B cell (primary cell): ENCODE measurements around the gene PDXK.

Experiments
- EZH2 ChIP-seq: IDR thresholded peaks from 2 replicates; pipeline ENCODE4 v1.6.1; 2012; ENCODE audit warnings: borderline replicate concordance, low read depth, mild to moderate bottlenecking, moderate library complexity, low read length; ENCODE audit not compliant: insufficient read depth, poor library complexity, severe bottlenecking
- TF ChIP-seq, protein P1 (sequence below): fragments of 200-600 bp; IDR thresholded peaks from one replicate; pipeline ENCODE4 v1.8.0; 2022; ENCODE audit warnings: antibody characterized with exemption, mild to moderate bottlenecking

- TF ChIP-seq, protein P1, sequence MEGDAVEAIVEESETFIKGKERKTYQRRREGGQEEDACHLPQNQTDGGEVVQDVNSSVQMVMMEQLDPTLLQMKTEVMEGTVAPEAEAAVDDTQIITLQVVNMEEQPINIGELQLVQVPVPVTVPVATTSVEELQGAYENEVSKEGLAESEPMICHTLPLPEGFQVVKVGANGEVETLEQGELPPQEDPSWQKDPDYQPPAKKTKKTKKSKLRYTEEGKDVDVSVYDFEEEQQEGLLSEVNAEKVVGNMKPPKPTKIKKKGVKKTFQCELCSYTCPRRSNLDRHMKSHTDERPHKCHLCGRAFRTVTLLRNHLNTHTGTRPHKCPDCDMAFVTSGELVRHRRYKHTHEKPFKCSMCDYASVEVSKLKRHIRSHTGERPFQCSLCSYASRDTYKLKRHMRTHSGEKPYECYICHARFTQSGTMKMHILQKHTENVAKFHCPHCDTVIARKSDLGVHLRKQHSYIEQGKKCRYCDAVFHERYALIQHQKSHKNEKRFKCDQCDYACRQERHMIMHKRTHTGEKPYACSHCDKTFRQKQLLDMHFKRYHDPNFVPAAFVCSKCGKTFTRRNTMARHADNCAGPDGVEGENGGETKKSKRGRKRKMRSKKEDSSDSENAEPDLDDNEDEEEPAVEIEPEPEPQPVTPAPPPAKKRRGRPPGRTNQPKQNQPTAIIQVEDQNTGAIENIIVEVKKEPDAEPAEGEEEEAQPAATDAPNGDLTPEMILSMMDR, result no peak
- no peak for TF ChIP-seq EZH2
Measured at GRCh38 chr21:43675871-43676270, 43.1 kb upstream of the PDXK start.
